ENCODE data around the gene STKLD1. TPM values are rescaled to one million over a fixed set of nuclear protein-coding genes. Genes with fewer than 3 reads are reported as not detected.

Gene STKLD1
- polyA plus RNA-seq, 3 donors from 2014 or later: 0.55 to 0.96 TPM; not detected in 1

DNA sequence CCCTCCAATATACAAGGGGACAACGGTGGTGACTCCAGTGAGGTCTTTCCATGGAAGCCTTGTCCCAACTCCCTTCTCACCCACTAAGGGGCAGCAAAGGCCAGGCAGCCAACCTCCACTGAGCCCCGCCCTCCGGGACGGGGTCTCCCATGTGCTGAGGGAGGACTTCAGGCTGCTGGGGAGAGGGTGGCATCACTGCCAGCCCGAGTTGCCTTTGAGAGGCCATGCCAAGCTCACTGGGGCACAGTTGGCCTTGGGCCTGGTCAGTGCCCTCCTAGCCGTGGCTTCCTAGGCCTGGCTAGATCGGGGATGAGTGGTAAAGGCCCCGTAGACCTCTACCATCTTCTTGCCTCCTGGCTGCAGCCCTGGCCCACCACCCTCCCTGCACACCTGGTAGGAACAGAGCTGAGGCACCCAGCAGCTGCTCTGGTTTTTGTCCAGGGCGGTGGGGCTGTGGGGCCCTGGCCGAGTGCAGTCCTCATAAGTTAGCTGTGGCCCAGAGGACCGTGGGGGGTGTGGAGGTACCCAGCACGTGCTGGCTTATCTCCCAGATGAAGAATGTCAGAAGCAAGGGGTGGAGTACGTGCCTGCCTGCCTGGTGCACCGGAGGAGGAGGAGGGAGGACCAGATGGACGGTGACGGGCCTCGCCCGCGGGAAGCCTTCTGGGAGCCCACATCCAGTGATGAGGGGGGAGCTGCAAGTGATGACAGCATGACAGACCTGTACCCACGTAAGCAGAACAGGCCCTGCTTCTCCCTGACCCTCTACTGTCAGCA is 16.6 kb upstream of the STKLD1 start:
- Mint-ChIP-seq H3K36me3 (peaks cover 9 to 25% (median 14%) of the 10 kb centered on the region in 3 donors), H3K27ac (peak overlapping the region in 2 of 6 donors; percentile 43 to 72), H3K27me3 (ENCODE audit: low read depth in 3 of 3) (peaks cover 4 to 18% (median 9%) of the 10 kb centered on the region in 3 donors), H3K4me1 (peaks cover 37 to 43% of the 10 kb centered on the region in 2 donors), H3K4me3 (peak overlapping the region in 1 of 5 donors; percentile 84), H3K9me3 (no peaks in the 10 kb centered on the region)
- no peak for DNase-seq

DNA sequence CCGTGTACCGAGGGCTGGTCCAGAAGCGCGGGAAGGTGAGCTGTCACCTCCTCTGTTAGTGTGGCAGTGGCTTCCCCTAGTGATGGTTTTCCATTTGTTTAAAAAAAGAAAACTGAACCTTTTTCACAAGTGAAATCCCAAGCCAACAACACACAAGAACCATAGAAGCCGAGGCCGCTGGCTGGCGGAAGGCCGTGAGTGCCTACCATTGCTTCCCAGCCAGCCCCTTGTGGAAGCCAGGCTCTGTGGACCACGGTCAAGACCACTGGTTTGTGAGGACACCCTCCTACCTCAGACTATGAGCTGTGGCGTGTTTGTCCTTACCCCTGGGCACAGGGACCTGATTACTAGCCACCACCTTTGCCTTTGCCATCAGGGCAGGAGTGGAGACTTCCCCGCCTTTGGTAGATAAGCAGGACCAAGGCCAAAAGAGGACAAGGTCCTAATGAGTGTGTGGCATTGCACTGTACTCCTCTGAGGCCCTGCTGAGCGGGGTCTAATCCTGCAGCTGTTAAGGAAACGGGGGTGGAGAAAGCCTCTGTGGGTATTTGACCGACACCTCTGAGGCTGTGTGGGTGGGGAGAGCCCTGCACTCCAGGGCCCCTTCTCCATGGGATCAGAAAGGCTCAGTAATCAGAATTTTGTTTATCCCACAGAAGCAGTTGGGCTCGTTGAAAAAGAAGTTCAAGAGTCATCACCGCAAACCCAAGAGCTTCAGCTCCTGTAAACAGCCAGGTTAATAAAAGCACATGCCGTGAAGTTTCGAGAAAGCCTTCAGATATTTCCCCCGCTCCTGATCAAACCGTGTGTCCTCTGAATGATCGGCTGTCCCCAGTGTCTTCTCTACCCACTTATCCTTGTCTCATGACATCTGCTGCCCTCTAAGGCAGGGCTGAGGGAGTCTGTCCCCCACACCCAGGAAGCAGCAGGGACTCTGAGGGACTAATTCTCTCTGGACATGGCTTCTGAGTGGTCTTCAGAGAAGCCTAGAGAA is 15.5 kb upstream of the STKLD1 start:
- no peak for DNase-seq
- Mint-ChIP-seq H3K9me3 (no peaks in the 10 kb centered on the region), H3K4me3 (peak overlapping the region in 1 of 5 donors; percentile 62), H3K4me1 (peaks cover 33 to 36% of the 10 kb centered on the region in 2 donors), H3K27me3 (ENCODE audit: low read depth in 3 of 3) (peaks cover 4 to 18% (median 9%) of the 10 kb centered on the region in 3 donors), H3K27ac (peak overlapping the region in 4 of 6 donors; percentile 15 to 69 (median 65)), H3K36me3 (peaks cover 9 to 29% (median 15%) of the 10 kb centered on the region in 3 donors)

DNA sequence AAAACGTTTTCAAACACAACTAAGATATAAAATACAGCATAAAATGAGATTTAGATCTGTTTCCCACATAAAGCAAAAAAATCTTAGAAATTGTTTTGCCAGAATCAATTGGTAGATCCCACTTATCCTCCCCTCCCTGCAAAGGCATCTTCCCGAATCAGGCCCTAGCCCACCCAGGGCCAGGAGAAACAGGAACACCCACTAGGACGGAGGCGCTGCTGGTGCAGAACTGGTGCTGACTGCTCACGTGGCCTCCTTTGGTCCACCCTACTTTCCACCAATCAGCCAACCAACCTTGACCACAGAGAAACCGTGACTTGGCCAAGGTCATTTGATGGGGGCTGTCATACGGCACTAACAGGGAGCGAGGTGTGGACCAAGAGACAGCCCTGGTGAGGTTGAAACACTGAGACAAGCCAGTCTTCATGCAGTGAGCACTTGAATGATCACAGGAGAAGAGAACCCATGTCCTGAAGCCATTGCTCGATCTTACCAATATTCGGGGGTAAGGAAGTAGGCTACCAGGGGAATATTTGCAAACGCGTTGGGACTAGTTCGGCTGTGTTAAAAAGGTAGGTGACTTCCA is 14.6 kb upstream of the STKLD1 start:
- Mint-ChIP-seq H3K9me3 (no peaks in the 10 kb centered on the region), H3K27ac (peak overlapping the region in 4 of 6 donors; percentile 12 to 66 (median 24)), H3K27me3 (ENCODE audit: low read depth in 3 of 3) (peaks cover 4 to 16% (median 7%) of the 10 kb centered on the region in 3 donors), H3K4me3 (no peak overlapping the region), H3K36me3 (peaks cover 9 to 35% (median 18%) of the 10 kb centered on the region in 3 donors), H3K4me1 (peaks cover 35 to 41% of the 10 kb centered on the region in 2 donors)
- no peak for DNase-seq

DNA sequence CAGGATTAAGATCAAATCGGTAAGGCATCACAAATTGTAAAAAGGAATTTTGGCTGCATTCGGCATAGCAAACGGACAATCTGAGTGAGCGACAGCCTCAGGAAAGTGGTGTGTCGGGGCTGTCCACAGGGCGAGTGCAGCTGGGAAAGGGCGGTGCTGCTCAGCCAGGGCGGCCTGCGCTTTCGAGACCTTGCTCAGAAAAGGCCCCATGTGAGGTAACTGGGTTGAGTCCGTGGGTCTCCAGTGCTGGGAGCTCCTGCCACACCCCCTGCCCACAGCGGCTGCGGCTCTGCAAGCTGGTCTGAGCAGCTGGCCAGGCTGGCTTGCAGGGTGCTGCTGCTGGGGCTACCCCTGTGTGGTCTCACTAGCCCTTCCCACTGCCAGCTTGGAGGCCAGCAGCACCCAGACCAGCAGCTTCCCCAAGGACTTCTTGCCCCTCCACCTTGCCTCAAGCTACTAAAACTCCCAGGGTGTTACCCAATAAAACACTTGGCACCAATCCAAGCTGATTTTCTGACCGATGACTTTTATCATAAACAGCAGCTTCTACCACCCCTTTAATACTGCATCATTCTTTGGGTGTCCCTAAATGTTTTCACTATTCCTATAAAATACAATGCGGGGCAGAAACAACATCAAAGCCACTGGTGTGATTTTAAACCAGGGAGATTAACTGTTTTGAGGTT is 13.7 kb upstream of the STKLD1 start:
- H3K36me3 Mint-ChIP-seq: peaks cover 9 to 35% (median 18%) of the 10 kb centered on the region in 3 donors
- DNase-seq: no peak
- no peaks in the 10 kb centered on the region for H3K9me3 Mint-ChIP-seq
- no peak overlapping the region for H3K4me3 Mint-ChIP-seq
- peaks cover 4 to 16% (median 6%) of the 10 kb centered on the region in 3 donors for H3K27me3 Mint-ChIP-seq (ENCODE audit: low read depth in 3 of 3)
- peaks cover 32 to 35% of the 10 kb centered on the region in 2 donors for H3K4me1 Mint-ChIP-seq
- peak overlapping the region in 2 of 6 donors; percentile 34 to 66 for H3K27ac Mint-ChIP-seq

DNA sequence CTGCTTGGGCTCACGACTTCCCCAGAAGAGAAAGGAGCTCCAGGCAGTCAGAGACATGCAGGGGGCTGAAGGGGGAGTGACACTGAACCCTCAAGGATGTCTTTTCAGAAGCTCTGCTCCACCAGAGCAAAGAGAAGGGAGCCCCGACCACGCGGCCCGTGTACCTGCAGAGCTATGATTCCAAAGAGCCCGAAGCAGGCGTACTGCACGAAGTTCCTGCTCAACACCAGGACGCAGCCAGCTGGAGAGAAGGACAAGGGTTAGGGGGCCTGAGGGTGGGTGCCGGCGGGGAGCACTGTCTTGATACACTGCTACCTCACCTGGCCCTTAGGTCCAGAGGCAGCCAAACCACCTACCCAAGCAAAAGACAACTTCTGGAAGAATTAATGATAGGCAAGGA is 9.7 kb upstream of the STKLD1 start:
- Mint-ChIP-seq H3K9me3 (no peaks in the 10 kb centered on the region), H3K27ac (no peak overlapping the region), H3K27me3 (ENCODE audit: low read depth in 3 of 3) (peaks cover 2 to 16% (median 5%) of the 10 kb centered on the region in 3 donors), H3K4me3 (no peak overlapping the region), H3K4me1 (peaks cover 51 to 56% of the 10 kb centered on the region in 2 donors), H3K36me3 (peaks cover 13 to 29% (median 22%) of the 10 kb centered on the region in 3 donors)
- no peak for DNase-seq

DNA sequence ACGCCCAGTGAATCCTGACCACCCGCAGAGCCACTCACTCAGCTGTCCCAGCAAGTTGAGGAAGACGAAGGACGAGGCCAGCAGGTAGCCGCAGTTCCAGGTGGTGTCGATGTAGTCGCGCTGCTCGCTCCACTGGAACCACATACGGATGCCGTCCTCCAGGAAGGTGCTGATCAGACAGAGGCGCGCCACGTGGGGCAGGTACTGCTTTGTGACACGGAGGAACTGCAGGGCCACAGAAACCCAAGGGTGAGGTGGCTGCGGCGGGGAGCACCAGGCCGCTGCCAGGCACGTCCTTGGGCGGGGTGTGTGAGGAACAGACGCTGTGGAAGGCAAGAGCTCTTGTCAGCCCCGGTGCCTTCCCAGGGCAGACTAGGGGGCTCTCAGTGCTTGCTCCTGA is 8.9 kb upstream of the STKLD1 start:
- no peak overlapping the region for H3K27ac Mint-ChIP-seq
- no peak for DNase-seq
- H3K4me1 Mint-ChIP-seq: peaks cover 59 to 63% of the 10 kb centered on the region in 2 donors
- no peaks in the 10 kb centered on the region for H3K9me3 Mint-ChIP-seq
- no peak overlapping the region for H3K4me3 Mint-ChIP-seq
- H3K36me3 Mint-ChIP-seq: peaks cover 10 to 21% (median 18%) of the 10 kb centered on the region in 3 donors
- peaks cover 2 to 10% (median 5%) of the 10 kb centered on the region in 3 donors for H3K27me3 Mint-ChIP-seq (ENCODE audit: low read depth in 3 of 3)

DNA sequence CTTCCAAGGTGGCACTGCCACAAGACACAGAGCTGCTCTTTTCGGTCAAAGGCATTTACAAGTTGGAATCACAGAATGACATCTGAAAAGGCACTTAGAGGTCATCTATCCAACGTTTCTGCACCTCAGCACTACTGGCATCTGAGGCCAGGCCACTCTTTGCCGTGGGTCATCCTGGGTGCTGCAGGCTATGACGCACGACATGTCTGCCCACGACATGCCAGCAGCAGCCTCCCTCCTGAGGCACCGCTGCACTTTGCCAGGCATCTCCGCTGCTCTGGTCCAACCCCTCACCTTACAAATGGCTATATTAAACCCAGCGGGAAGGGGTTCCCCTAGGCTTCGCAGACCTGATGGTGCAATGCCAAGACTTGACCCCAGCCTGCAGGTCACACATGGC is 8.4 kb upstream of the STKLD1 start:
- H3K4me3 Mint-ChIP-seq: no peak overlapping the region
- H3K9me3 Mint-ChIP-seq: no peaks in the 10 kb centered on the region
- H3K4me1 Mint-ChIP-seq: peaks cover 64 to 69% of the 10 kb centered on the region in 2 donors
- H3K36me3 Mint-ChIP-seq: peaks cover 10 to 19% (median 15%) of the 10 kb centered on the region in 3 donors
- DNase-seq: no peak
- peaks cover under 1 to 10% (median 5%) of the 10 kb centered on the region in 3 donors for H3K27me3 Mint-ChIP-seq (ENCODE audit: low read depth in 3 of 3)
- peak overlapping the region in 1 of 6 donors; percentile 18 for H3K27ac Mint-ChIP-seq

DNA sequence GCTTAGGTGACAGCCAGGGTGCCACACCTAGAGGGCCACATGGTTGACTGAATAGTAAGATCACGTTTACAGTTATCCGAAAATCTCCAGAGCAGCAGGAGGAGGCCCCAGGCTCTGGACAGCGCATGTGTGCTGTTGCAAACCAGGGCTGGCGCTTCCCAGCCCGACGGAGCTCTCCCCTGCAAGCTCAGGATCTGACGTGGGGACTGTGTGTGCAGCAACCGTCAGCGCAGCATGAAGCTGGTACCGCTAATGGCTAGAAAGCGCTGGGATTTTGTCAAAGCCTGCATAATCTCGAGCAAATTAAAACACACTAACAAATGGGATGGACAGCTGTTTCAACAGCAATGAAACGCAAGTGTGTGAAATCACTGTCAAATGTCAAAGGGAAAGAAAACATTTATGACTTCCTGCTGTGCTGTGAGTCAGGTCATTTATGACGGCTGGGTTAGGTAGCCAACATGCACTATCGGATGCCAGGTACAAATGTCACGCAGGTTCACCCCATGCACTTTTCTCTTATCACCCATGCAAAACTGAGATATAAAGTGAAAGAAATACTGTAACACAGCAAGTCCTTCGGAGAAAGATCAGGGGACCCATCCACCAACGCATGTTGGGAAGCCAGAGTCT is 7.8 kb upstream of the STKLD1 start:
- no peak for DNase-seq
- H3K4me3 Mint-ChIP-seq: peak overlapping the region in 3 of 5 donors; percentile 13 to 82 (median 43)
- H3K36me3 Mint-ChIP-seq: peaks cover 8 to 13% (median 12%) of the 10 kb centered on the region in 3 donors
- no peaks in the 10 kb centered on the region for H3K9me3 Mint-ChIP-seq
- H3K27me3 Mint-ChIP-seq (ENCODE audit: low read depth in 3 of 3): peaks cover 0 to 10% (median 4%) of the 10 kb centered on the region in 3 donors
- H3K4me1 Mint-ChIP-seq: peaks cover 69 to 72% of the 10 kb centered on the region in 2 donors
- peak overlapping the region; percentile 77 to 98 (median 93) for H3K27ac Mint-ChIP-seq

DNA sequence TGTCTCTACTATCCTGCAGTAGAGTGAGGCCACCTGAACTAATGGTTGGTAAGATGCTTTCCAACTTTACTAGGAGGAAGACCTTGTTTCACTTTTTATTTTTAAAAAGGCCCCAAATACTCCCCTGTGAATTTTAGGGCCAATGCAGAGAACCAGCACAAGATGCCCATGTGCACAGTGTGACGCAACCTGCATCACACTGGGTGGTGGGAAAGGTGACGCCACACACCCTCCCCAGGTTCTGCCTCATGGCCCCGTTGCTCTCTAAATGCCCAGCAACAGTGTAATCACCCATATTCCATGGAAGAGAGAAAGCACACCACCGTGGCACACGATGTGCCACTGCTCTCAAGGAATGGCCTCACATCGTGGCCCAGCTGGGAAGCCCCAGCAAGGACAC is 6.7 kb upstream of the STKLD1 start:
- Mint-ChIP-seq H3K27ac (peak overlapping the region; percentile 89 to 98 (median 95)), H3K4me1 (peaks cover 71 to 75% of the 10 kb centered on the region in 2 donors), H3K4me3 (peak overlapping the region in 4 of 5 donors; percentile 40 to 82 (median 57)), H3K9me3 (no peaks in the 10 kb centered on the region), H3K27me3 (ENCODE audit: low read depth in 3 of 3) (peaks cover 0 to 8% (median 3%) of the 10 kb centered on the region in 3 donors), H3K36me3 (peaks cover 4 to 9% (median 8%) of the 10 kb centered on the region in 3 donors)
- no peak for DNase-seq

DNA sequence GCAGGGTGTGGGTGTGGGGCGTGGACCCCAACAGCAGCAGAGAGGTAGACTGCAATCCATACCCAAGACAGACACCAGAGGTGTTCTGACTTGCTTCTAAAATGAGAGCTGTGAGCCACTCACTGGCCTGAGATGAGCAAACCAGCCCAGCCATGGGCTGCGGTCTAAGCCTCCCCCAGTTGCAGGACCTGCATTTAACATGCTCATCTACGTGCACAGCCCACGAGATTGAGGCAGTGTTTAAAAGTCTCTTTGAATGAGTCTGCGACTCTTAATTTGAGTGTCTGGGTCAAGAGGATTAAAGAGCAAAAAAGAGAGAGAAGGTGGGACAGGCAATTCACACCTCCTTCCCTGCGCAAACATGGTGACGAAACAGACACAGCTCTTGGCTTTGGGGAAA is 6.2 kb upstream of the STKLD1 start:
- Mint-ChIP-seq H3K36me3 (peaks cover 4 to 9% (median 8%) of the 10 kb centered on the region in 3 donors), H3K9me3 (no peaks in the 10 kb centered on the region), H3K4me3 (peak overlapping the region; percentile 72 to 82 (median 72)), H3K27me3 (ENCODE audit: low read depth in 3 of 3) (peaks cover 0 to 13% (median 8%) of the 10 kb centered on the region in 3 donors), H3K27ac (peak overlapping the region; percentile 89 to 98 (median 95)), H3K4me1 (peaks cover 76 to 80% of the 10 kb centered on the region in 2 donors)
- no peak for DNase-seq

DNA sequence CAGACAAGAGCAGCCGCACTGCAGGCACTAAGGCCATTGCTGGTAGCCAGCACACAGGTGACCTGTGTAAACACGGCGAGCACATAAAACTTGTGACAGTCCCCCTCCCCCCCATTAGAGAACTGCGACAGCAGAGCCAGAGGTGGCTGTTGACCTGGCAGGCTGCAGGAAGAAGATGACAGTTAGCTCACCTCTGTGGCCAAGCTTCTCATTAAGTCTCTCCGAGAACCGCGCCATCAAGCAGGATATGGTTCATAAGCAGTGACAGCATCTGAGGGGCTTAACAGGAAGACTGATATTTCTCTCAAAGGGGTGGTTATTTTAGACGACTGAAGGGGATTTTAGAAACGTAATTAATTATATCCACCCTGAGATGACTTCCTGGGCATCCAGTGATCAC is 5.5 kb upstream of the STKLD1 start:
- peaks cover 4 to 8% (median 6%) of the 10 kb centered on the region in 3 donors for H3K36me3 Mint-ChIP-seq
- peaks cover 79 to 82% of the 10 kb centered on the region in 2 donors for H3K4me1 Mint-ChIP-seq
- peak; percentile 42 to 50 (median 49) for DNase-seq
- H3K9me3 Mint-ChIP-seq: no peaks in the 10 kb centered on the region
- H3K27ac Mint-ChIP-seq: peak overlapping the region; percentile 89 to 98 (median 95)
- peak overlapping the region; percentile 72 to 82 (median 72) for H3K4me3 Mint-ChIP-seq
- H3K27me3 Mint-ChIP-seq (ENCODE audit: low read depth in 3 of 3): peaks cover 0 to 16% (median 10%) of the 10 kb centered on the region in 3 donors

DNA sequence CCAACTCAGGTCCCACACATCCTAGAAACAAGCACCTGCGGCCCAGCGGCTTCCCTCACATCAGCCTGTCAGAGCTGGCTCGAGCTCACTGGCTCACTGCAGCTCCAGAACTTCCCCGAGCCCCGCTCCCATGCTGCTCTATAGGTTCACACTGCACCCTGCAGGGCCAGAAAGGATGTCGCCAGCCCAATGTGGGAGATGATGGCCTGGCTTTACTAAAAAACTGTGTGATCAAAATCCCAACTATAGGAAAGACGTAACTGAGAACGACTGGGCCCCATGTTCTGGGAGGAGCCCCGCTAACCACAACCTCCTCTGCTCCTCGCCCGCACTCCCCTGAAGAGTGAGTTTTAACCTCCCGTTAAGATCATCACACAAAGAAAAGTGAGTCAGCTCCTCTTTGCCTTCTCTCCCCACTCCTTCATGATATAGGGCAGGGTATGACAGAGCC is 4.9 kb upstream of the STKLD1 start:
- Mint-ChIP-seq H3K4me1 (peaks cover 75 to 76% of the 10 kb centered on the region in 2 donors), H3K9me3 (no peaks in the 10 kb centered on the region), H3K27me3 (ENCODE audit: low read depth in 3 of 3) (peaks cover 0 to 16% (median 10%) of the 10 kb centered on the region in 3 donors), H3K4me3 (peak overlapping the region; percentile 72 to 82 (median 72)), H3K27ac (peak overlapping the region; percentile 89 to 98 (median 95)), H3K36me3 (peaks cover 0 to 4% (median 4%) of the 10 kb centered on the region in 3 donors)
- DNase-seq: peak; percentile 47 to 56 (median 51)

Measured in immature natural killer cell (primary cell).